Esophagus muscularis mucosa (tissue), 3 donors: ENCODE measurements around the gene CIAO2A.
"Not testable (repeated sequence)": the region's sequence is repeated elsewhere in the genome, so short reads cannot be mapped to it uniquely, and the experiment has no call there.

Experiments used
- CTCF ChIP-seq, 3 experiments: fragments of 200-600 bp in 2 of 3; fragments of 450-650 bp in 1 of 3; sonication (generic) in 2 of 3; IDR thresholded peaks; one replicate each; pipeline ENCODE4 v1.5.1; 2017 to 2019; ENCODE audit warnings: antibody characterized with exemption in 3 of 3, mild to moderate bottlenecking in 2 of 3, moderate library complexity in 1 of 3
- POLR2A ChIP-seq: fragments of 450-650 bp; IDR thresholded peaks from one replicate; pipeline ENCODE4 v1.6.1; 2017; ENCODE audit warnings: antibody characterized with exemption, moderate library complexity, mild to moderate bottlenecking, low read depth

GRCh38 chr15:64120322-64120721, 26.7 kb upstream of the CIAO2A start:
- TF ChIP-seq POLR2A; CTCF (IDR thresholded peaks at IDR 0.05): not testable (repeated sequence)
